Stimulated activated CD8-positive, alpha-beta memory T cell treated with anti-CD3 and anti-CD28 coated beads, Interleukin-4, amount 100 ng/mL, for 4 hours (primary cell): ENCODE measurements around the gene PRSS1.
"Not testable (repeated sequence)": the region's sequence is repeated elsewhere in the genome, so short reads cannot be mapped to it uniquely, and the experiment has no call there.

ENCODE experiments used
- DNase-seq, 2 donors: peaks; one replicate each; pipeline ENCODE4 v3.0.0-alpha.2; 2020; ENCODE audit warnings: low read depth in 2 of 2, low spot score in 1 of 2

PRSS1 gene

DNA sequence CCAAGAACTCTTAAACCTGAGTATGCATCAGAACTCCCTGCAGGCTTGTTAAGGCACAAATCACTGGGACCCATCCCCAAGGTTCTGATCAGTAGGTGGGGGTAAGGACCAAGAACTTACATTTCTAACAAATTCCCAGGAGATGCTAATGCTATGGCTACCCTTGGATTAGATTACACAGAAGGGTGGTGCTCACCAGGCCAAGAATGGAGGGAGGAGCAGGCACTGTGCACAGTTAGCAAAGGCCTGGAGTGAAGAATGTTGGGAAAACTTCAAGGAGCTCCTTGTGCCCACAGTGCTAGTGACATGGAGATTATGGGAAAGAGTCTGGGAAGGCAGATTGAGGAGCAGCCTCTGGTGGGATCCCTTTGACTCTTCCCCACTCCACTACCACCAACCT is 23.4 kb downstream of the PRSS1 start:
- DNase-seq, result no peak

GRCh38 chr7:142773230-142773629 is 24.0 kb downstream of the PRSS1 start:
- DNase-seq, result no peak

DNA sequence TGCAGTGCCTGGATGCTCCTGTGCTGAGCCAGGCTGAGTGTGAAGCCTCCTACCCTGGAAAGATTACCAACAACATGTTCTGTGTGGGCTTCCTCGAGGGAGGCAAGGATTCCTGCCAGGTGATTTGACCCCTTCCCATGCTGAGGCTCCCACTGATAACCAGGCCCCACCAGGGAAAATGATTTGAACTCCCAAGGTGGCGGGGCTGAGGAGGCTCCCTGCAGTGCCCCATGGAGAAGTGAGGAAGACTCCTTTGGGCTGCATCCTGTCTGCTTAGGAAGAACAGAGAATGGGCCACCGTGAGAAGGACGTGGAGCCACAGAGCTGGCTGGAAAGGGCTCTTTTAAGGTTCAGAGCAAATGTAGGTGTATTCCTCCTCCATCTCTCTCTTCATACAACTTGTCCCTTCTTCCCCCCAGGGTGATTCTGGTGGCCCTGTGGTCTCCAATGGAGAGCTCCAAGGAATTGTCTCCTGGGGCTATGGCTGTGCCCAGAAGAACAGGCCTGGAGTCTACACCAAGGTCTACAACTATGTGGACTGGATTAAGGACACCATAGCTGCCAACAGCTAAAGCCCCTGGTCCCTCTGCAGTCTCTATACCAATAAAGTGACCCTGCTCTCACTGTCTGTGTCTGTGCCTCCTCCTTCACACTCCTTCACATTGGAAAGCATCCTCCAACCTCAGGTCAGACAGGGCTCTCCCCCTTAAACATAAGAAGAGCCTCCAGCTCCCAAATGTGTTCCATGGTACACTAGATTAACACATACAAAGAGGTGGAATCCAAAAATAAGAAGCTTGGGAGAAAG is 24.9 kb downstream of the PRSS1 start:
- no peak for DNase-seq

DNA sequence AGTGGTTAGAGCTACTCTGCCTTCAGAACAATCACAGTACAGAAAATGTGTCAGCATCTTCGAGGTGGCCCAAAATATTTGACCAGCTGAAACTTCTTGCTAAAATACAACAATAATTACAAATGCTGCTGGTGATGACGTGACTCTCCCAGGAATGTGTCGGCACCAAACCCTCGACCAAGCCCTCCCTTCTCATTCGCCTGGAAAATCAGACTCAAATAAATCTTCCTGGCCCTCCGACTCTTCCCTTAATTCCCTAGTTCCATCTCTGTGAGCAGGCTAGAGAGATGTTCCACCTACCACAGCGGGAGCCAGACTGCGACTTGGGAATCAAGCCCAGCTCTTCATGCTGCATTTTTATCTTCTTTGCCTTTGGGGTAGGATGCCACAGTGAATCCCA is 25.6 kb downstream of the PRSS1 start:
- DNase-seq, result no peak

GRCh38 chr7:142775351-142776115 is 26.3 kb downstream of the PRSS1 start:
- DNase-seq, result not testable (repeated sequence)

DNA sequence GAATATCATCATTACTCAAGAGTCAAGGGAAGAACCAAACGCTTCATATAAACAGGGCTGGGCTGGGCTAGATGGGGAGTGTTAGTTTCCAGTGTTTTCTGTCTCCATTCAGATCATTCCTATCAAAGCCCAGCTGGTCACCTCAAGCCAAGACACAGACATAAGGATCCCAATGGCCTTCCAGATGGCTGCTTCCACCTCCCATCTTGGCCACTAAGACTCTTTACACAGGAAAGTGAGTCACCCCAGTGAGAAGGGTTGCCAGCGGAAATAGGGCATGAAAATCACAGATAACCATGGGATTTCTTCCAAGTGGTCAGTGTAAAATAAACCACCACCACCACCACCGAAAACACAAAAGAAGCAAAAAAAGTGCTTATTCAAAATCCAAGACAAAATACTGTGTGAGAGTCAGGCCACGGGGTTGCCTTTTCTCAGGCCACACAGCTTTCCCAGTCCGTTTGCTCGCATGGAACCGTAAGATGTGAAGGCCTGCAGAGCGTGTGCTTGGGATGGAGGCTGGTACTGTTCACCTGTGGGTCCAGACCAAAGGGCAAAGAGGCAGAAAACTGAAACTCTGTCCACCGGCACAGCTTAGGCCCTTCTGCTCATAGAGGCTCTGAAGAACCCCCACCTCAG is 27.1 kb downstream of the PRSS1 start:
- DNase-seq, result no peak

- DNase-seq, result not testable (repeated sequence)
Measured at GRCh38 chr7:142776845-142777225, 27.6 kb downstream of the PRSS1 start.

DNA sequence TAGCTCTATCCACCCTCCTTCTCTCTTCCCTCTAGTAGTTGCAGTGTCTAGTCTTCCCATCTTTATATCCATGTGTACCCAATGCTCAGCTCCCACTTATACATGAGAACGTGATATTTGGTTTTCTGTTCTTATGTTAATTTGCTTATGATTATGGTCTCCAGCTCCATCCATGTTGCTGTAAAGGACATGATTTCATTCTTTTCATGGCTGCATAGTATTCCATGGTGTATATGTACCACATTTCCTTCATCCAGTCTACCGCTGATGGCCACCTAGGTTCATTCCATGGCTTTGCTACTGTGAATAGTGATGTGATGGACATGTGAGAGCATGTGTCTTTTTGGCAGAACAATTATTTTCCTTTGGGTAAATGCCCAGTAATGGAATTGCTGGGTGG is 28.0 kb downstream of the PRSS1 start:
- DNase-seq, result no peak

- DNase-seq, result no peak
Measured at GRCh38 chr7:142782922-142783900, 33.9 kb downstream of the PRSS1 start.

GRCh38 chr7:142784096-142784495 is 34.8 kb downstream of the PRSS1 start:
- no peak for DNase-seq

DNA sequence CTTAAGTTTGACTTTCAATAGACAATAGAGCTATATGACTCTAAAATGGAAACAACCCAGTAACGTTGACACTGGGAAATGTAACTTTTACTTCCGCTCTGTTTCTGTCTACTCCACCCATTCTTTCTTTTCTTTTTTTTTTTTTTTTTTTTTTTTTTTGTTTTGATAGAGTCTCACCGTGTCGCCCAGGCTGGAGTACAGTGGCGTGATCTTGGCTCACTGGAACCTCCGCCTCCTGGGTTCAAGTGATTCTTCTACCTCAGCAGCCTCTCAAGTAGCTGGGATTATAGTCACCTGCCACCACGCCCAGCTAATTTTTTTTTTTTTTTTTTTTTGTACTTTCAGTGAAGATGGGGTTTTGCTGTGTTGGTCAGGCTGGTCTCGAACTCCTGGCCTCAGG is 35.4 kb downstream of the PRSS1 start:
- DNase-seq, result no peak

DNA sequence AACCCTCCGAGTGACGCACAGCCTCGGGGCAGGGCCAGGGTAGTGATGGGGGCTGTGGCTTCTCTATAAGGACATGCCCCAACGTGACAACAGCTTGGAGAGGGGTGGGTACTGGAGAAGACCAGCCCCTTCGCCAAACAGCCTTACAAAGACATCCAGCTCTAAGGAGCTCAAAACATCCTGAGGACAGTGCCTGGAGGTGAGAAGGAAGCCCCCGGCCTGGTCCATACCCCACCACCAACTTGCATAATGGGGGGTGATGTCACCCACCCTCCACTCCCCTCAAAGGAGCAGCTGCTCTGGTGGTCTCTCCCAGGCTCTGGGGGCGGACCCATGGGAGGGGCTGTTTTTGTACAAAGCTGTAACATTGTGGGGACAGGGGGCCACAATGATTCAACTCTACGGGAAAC is 36.6 kb downstream of the PRSS1 start:
- peak in 1 of 2 donors; percentile 72 for DNase-seq

DNA sequence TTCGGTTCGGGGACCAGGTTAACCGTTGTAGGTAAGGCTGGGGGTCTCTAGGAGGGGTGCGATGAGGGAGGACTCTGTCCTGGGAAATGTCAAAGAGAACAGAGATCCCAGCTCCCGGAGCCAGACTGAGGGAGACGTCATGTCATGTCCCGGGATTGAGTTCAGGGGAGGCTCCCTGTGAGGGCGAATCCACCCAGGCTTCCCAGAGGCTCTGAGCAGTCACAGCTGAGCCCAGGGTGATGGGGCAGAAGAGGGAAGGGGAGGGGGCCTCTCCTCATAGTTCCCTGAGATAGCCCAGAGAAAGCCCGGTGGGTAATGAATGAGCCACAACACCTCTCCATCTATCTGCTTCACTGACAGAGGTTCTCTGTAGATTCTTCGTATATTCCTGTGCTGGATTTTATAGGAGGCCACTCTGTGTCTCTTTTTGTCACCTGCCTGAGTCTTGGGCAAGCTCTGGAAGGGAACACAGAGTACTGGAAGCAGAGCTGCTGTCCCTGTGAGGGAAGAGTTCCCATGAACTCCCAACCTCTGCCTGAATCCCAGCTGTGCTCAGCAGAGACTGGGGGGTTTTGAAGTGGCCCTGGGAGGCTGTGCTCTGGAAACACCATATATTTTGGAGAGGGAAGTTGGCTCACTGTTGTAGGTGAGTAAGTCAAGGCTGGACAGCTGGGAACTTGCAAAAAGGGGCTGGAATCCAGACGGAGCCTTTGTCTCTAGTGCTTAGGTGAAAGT is 37.9 kb downstream of the PRSS1 start:
- no peak for DNase-seq

DNA sequence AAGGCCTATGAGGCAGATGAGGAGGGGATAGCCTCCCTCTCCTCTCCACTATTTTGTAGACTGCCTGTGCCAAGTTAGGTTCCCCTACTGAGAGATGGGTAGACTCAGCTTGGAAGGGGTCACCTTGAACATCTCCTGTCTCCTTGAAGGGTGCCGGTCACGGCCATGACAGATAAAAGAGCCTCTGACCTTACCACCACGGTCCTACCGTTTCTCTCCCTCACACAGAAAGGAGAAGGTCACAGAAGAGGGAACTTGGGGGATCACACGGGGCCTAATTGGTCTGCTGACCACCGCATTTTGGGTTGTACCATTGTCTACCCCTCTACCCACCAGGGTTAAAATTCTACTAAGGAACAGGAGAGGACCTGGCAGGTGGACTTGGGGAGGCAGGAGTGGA is 38.5 kb downstream of the PRSS1 start:
- no peak for DNase-seq

- DNase-seq, result no peak
Measured at GRCh38 chr7:142788303-142789289, 39.3 kb downstream of the PRSS1 start.

- no peak for DNase-seq
Measured at GRCh38 chr7:142789441-142789840, 40.2 kb downstream of the PRSS1 start.

- DNase-seq, result no peak
Measured at GRCh38 chr7:142790056-142790455, 40.8 kb downstream of the PRSS1 start.

DNA sequence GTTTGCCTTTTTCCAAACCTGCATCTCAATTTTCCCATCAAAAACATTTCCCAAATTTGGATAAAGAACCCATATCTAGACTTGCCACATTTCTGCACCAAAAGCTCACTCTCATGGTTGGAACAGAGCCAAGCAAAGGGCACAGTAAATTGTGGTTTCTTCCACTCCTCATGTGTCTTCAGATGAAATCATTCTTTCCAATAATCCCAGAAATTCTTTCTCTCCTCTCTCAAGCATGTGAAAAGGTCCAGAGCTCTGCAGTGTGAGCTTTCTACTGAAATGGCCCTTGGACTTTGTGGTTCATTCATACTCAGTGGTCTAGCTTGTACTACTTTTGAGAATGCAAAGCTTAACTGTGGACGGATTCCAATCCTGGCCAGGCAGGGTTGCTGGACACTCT is 41.3 kb downstream of the PRSS1 start:
- no peak for DNase-seq

DNA sequence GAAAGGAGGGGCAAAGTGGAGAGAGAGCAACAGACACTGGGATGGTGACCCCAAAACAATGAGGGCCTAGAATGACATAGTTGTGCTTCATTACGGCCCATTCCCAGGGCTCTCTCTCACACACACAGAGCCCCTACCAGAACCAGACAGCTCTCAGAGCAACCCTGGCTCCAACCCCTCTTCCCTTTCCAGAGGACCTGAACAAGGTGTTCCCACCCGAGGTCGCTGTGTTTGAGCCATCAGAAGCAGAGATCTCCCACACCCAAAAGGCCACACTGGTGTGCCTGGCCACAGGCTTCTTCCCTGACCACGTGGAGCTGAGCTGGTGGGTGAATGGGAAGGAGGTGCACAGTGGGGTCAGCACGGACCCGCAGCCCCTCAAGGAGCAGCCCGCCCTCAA is 42.2 kb downstream of the PRSS1 start:
- no peak for DNase-seq
